Cardiac fibroblast (primary cell): ENCODE data around the gene KCNK1.
A peak's percentile ranks its signal among the peaks of the same experiment; 100 is the strongest.

Source experiments
- DNase-seq, 2 donors: peaks; one replicate each; pipeline versions ENCODE4 v3.0.0 to v3.0.0-alpha.2; 2010; ENCODE audit warnings: low read depth in 2 of 2
- H3K4me3 ChIP-seq, 2 donors: replicated peaks in 1 of 2; 1 replicate in 1 of 2; 2 replicates in 1 of 2; pipeline ENCODE4 v1.5.1; 2011; ENCODE audit warnings: low read depth in 2 of 2, low read length in 2 of 2, mild to moderate bottlenecking in 2 of 2, moderate library complexity in 1 of 2
- TF ChIP-seq, protein P1 (sequence below): IDR thresholded peaks from one replicate; pipeline ENCODE4 v1.5.1; 2011; ENCODE audit warnings: low read depth, mild to moderate bottlenecking, low read length, inconsistent platforms

Gene KCNK1

DNA sequence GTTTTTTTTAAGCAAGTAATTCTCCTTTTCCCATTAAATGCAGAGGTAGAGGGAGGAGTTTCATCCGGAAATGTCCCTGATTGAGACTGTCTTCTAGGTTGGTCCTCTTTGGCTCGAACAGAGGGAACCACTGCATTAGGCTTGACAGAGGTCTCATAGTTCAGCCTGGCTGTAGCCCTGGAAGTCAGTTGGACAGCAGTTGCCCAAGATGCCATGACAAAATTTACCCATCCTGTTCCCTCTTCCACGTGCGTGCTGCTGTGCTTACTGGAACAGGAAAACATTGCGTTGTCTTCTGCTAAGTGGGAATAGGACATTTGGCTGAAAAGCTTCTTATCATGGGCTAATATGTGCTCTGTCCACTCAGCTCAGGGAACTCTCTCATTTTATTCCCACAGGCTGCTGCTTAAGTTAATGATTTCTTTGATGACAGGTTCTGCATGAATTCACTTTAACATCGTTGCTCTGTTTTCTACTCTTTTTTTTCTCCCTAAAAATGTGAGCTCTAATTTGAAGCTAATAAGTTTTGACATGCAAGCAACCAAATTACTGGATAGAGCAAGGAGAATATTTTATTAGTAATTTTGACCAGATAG, 18.0 kb downstream of the KCNK1 start:
- no peak for DNase-seq
- H3K4me3 ChIP-seq: no peak overlapping the region
- TF ChIP-seq, protein P1, sequence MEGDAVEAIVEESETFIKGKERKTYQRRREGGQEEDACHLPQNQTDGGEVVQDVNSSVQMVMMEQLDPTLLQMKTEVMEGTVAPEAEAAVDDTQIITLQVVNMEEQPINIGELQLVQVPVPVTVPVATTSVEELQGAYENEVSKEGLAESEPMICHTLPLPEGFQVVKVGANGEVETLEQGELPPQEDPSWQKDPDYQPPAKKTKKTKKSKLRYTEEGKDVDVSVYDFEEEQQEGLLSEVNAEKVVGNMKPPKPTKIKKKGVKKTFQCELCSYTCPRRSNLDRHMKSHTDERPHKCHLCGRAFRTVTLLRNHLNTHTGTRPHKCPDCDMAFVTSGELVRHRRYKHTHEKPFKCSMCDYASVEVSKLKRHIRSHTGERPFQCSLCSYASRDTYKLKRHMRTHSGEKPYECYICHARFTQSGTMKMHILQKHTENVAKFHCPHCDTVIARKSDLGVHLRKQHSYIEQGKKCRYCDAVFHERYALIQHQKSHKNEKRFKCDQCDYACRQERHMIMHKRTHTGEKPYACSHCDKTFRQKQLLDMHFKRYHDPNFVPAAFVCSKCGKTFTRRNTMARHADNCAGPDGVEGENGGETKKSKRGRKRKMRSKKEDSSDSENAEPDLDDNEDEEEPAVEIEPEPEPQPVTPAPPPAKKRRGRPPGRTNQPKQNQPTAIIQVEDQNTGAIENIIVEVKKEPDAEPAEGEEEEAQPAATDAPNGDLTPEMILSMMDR: no peak

DNA sequence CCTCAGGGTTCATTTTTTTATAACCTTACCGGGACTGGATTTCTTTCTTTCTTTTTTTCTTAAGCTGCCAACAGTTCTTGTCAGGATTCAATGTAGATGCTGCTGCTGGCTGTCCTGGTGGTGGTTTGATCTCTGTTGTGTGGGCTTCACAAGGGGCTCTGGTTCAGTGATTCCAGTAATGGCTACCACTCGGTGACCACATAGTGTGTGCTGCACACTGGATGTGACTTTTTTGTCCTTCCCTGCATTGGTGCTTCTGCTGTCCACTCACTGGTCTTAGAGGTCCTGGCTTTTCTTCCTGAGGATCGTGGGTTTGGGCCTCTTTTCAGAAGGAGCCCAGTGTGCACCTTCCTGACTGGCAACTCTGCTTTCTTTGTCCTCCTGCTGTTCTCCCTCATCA, 18.5 kb downstream of the KCNK1 start:
- no peak for DNase-seq
- TF ChIP-seq, protein P1: no peak
- H3K4me3 ChIP-seq: no peak overlapping the region

DNA sequence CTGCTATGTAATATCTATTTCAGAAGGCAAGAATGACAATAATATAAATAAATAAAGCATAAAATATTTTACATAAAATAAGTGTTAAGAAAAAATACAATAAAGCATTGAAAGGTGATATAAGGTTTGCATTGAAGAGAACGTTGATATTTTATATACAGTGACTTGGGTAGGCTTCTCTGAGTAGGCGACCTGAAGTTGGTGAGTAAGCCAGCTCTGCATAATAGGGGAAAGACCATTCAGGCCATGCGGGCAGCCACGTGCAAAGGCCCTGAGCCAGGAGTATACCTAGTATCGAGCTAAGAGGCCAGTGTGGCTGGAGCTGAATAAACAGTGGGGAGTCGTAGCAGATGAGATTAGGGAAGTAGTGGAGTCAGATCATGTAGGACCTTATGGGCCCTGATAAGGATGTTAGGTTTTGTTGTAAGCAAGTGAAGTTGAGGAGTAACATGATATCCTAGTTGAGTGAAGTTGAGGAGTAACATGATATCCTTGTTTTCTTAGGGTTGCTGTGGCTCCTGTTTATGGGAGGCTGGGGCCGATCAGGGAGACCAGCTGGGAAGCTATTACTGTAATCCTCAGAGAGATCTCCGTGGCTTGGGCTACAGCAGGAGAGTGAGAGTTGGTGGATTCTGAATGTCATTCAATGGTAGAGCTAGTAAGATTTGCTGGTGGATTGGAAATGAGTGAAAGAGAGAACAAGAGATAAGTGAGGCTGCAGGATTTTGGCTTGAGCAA, 22.0 kb downstream of the KCNK1 start:
- H3K4me3 ChIP-seq: no peak overlapping the region
- DNase-seq: peak in 1 of 2 donors; percentile 15
- TF ChIP-seq, protein P1: no peak

DNA sequence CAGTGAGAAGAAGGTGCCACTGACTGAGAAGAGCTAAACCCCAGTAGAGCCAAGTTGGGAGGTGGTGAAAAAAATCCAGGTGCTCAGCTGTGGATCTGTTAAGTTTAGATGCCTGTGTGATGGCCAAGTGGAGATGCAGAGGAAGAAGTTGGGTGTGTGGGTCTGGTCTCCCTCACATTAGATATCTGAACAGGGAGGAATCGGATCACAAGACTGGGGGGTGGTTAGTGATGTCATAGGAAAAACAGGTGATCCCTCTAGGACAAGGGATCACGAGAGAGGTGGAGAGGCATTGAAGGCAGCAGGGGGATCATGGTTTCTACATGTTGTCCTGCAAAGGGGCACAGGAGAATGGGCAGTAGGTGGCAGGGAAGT, 22.6 kb downstream of the KCNK1 start:
- H3K4me3 ChIP-seq: no peak overlapping the region
- DNase-seq: no peak

DNA sequence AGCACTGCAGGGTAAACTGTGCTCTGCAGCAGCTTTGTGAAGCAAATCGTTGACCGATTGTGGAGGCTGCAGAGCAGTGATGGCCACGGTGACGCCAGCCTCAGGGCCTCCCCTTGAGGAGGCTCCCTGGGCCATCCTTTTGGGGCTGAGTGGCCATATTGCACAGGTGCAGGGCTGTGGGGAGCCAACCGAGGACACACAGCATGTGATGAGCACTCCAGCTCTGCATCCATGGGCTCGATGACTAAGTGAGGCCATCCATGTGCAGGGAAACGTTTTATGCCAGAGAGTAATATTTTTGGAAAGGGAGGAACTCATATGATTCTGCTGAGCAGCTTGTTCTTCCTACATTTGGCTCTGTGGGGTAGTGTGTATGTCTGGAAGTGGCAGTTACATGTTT, 24.6 kb downstream of the KCNK1 start:
- H3K4me3 ChIP-seq: no peak overlapping the region
- TF ChIP-seq, protein P1: no peak
- no peak for DNase-seq

More for the DNA sequence above, 22.6 kb downstream of the KCNK1 start:
- TF ChIP-seq, protein P1: no peak

DNA sequence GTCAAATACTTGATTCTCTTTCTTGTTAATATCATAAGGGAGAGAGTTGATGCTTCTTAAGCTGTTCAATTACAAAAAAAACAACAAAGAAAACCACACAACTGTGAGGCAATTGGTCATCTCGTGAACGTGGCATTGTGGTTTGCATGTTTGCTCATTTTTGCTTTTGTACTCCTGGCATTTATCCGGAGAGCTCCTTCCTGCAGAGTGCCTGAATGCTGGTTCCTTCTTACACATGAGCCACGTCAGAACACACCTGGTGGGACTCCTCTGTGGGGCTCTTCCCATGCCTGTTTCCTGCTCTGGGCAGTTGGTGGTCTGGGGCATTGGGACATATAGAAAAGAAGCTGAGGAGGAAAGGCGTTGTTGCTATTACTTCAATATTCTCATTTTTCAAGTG, 25.7 kb downstream of the KCNK1 start:
- TF ChIP-seq, protein P1: no peak
- DNase-seq: peak in 1 of 2 donors; percentile 15
- no peak overlapping the region for H3K4me3 ChIP-seq
